SU-DHL-6 (cell line): ENCODE results near the gene USH1C.

Experiments used
- H2AFZ ChIP-seq: fragments of 200-600 bp; sonication (generic); 2 replicates; pipeline ENCODE4 v1.6.1; 2014; ENCODE audit warnings: low read depth, mild to moderate bottlenecking, moderate library complexity, mixed read lengths, antibody characterized with exemption, low read length; ENCODE audit not compliant: severe bottlenecking
- H3F3A ChIP-seq: fragments of 200-600 bp; shearing (Covaris generic); 2 replicates; pipeline ENCODE4 v1.6.0; 2016; ENCODE audit warnings: antibody characterized with exemption, mild to moderate bottlenecking; ENCODE audit not compliant: insufficient read depth
- H3K27ac ChIP-seq: fragments of 200-600 bp; sonication (generic); 2 replicates; pipeline ENCODE4 v1.5.1; 2016; ENCODE audit warnings: low read depth, mild to moderate bottlenecking, low read length, moderate library complexity, mixed read lengths
- H3K27me3 ChIP-seq: fragments of 200-600 bp; sonication (generic), shearing (Covaris generic); 2 replicates; pipeline ENCODE4 v1.6.0; 2014; ENCODE audit warnings: mild to moderate bottlenecking, low read length
- H3K36me3 ChIP-seq: fragments of 200-600 bp; sonication (generic); 2 replicates; pipeline ENCODE4 v1.6.1; 2014; ENCODE audit warnings: mild to moderate bottlenecking, low read length, mixed read lengths
- H3K4me2 ChIP-seq: fragments of 300-600, 200-600 bp; shearing (Covaris generic), sonication (generic); 2 replicates; pipeline ENCODE4 v1.6.0; 2014; ENCODE audit warnings: low read length, low read depth, mild to moderate bottlenecking; ENCODE audit not compliant: poor library complexity, severe bottlenecking
- H3K4me3 ChIP-seq: fragments of 200-600 bp; sonication (generic); 2 replicates; pipeline ENCODE4 v1.5.1; 2014; ENCODE audit warnings: antibody characterized with exemption, low read length, mild to moderate bottlenecking, mixed read lengths; ENCODE audit not compliant: insufficient read depth, poor library complexity, severe bottlenecking
- H3K79me2 ChIP-seq: fragments of 200-600 bp; sonication (generic); 2 replicates; pipeline ENCODE4 v1.6.1; 2014; ENCODE audit warnings: mild to moderate bottlenecking, low read length, moderate library complexity; ENCODE audit not compliant: insufficient read depth
- H3K9ac ChIP-seq: fragments of 200-600 bp; sonication (generic); 2 replicates; pipeline ENCODE4 v1.7.0; 2014; ENCODE audit warnings: mild to moderate bottlenecking, low read length
- H3K9me2 ChIP-seq: fragments of 200-600 bp; sonication (generic); replicated peaks from 2 replicates; pipeline ENCODE4 v1.6.1; 2014; ENCODE audit warnings: low read length; ENCODE audit not compliant: insufficient read depth
- H3K9me3 ChIP-seq: fragments of 200-600 bp; sonication (generic); 2 replicates; pipeline ENCODE4 v1.6.1; 2014; ENCODE audit warnings: low read length, mixed read lengths; ENCODE audit not compliant: insufficient read depth
- H4K20me1 ChIP-seq: fragments of 200-600 bp; sonication (generic); 2 replicates; pipeline ENCODE4 v1.6.1; 2014; ENCODE audit warnings: low read depth, mild to moderate bottlenecking, antibody characterized with exemption, low read length, moderate library complexity, mixed read lengths
- CTCF ChIP-seq: fragments of 200-600 bp; sonication (generic); IDR thresholded peaks from one replicate; pipeline ENCODE4 v1.5.1; 2017; ENCODE audit warnings: antibody characterized with exemption, mild to moderate bottlenecking, low read length, moderate library complexity; ENCODE audit not compliant: insufficient read depth, poor library complexity, severe bottlenecking
- EZH2phosphoT487 ChIP-seq: fragments of 200-600 bp; sonication (generic), shearing (Covaris generic); conservative IDR thresholded peaks from 2 replicates; pipeline ENCODE4 v1.6.1; 2018; ENCODE audit warnings: mild to moderate bottlenecking, antibody characterized with exemption, low read length, moderate library complexity, mixed read lengths

Gene USH1C

DNA sequence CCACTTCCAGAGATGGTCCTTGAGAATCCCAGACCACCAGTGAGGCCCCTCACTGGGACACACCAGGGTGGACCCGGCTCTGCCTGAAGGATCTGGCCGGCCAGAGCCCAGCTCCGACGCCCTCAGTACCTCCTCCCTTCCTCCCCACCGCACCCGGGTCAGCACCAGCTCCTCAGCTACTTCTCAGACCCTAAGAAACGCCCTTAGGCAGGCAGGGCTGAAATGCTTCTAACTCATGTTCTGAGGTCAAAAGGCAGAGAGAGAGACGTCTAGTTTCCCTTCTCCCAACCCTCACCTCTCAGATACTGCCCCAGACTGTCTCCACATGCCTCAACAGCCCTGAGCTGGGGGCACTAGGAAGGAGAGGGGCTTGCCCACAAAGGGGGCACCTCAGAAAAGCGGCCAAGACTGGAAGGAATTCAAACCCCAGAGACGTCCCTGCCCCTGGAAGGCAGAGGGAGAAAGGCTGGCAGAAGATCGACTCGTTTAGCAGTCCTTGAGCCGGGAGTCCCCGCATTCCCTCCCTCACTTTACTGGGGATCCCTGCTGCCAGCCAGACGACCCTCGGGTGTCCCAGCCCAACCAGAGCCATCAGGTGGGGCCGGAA lies 539 bp downstream of the USH1C start:
- H3K4me2 ChIP-seq, result no peak overlapping the region
- no peaks in the 10 kb centered on the region for H3K27me3 ChIP-seq

GRCh38 chr11:17543041-17543440 lies 1.2 kb downstream of the USH1C start:
- H3K9me2 ChIP-seq, result no peaks in the 10 kb centered on the region
- H4K20me1 ChIP-seq, result no peaks in the 10 kb centered on the region
- no peak overlapping the region for H3K27ac ChIP-seq
- no peaks in the 10 kb centered on the region for H3K27me3 ChIP-seq
- no peak overlapping the region for H3K9ac ChIP-seq
- H3K4me3 ChIP-seq, result no peak overlapping the region
- H3F3A ChIP-seq, result no peaks in the 10 kb centered on the region
- H3K36me3 ChIP-seq, result no peaks in the 10 kb centered on the region
- TF ChIP-seq EZH2phosphoT487 (no peak), CTCF (no peak)
- H2AFZ ChIP-seq, result no peak overlapping the region
- no peaks in the 10 kb centered on the region for H3K9me3 ChIP-seq
- H3K4me2 ChIP-seq, result no peak overlapping the region
- H3K79me2 ChIP-seq, result no peaks in the 10 kb centered on the region

More for the DNA sequence above, 539 bp downstream of the USH1C start:
- TF ChIP-seq EZH2phosphoT487 (no peak), CTCF (no peak)
- Histone ChIP-seq H3K9me3 (no peaks in the 10 kb centered on the region), H3K36me3 (no peaks in the 10 kb centered on the region), H3K9ac (no peak overlapping the region), H3K4me3 (no peak overlapping the region), H3K9me2 (no peaks in the 10 kb centered on the region), H4K20me1 (no peaks in the 10 kb centered on the region), H2AFZ (no peak overlapping the region), H3K27ac (no peak overlapping the region), H3K79me2 (no peaks in the 10 kb centered on the region), H3F3A (no peaks in the 10 kb centered on the region)

DNA sequence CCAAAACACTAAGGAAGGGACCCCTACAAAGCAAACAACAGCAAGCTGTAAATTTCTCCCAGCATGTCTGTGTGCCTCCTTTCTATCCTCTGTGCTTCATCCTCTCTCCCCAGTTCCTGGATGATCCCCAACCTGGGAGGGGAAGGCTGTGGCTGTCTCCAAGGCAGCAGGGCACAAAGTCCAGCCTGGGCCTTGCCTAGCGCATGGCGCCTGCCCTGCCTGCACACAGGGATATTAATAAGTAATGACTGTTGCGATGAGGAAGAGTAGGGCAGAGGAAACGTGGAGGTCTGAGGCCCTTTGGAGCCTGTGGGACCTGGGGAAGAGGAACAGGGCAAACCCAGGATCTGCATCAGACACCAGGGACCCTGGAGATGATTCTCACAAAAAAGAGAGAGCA lies 2.0 kb downstream of the USH1C start:
- H3F3A ChIP-seq, result no peaks in the 10 kb centered on the region
- no peak overlapping the region for H3K9ac ChIP-seq
- no peaks in the 10 kb centered on the region for H4K20me1 ChIP-seq
- no peaks in the 10 kb centered on the region for H3K9me3 ChIP-seq
- H3K4me2 ChIP-seq, result no peak overlapping the region
- H3K79me2 ChIP-seq, result no peaks in the 10 kb centered on the region
- no peaks in the 10 kb centered on the region for H3K9me2 ChIP-seq
- no peak for TF ChIP-seq CTCF
- TF ChIP-seq EZH2phosphoT487, result no peak
- no peak overlapping the region for H3K27ac ChIP-seq
- no peaks in the 10 kb centered on the region for H3K27me3 ChIP-seq
- no peak overlapping the region for H3K4me3 ChIP-seq
- no peaks in the 10 kb centered on the region for H3K36me3 ChIP-seq
- no peak overlapping the region for H2AFZ ChIP-seq
